GM21423 (cell line): ENCODE data around the gene ADGRV1.
"Not testable (repeated sequence)": the region's sequence is repeated elsewhere in the genome, so short reads cannot be mapped to it uniquely, and the experiment has no call there.

Source experiments
- ATAC-seq: cut with Tn5 transposase; IDR thresholded peaks from one replicate; pipeline ENCODE4 v1.9.1; 2021; ENCODE audit warnings: mild to moderate bottlenecking, moderate library complexity; ENCODE audit not compliant: unreplicated experiment

ADGRV1 gene

GRCh38 chr5:90595766-90596165 lies 37.2 kb downstream of the ADGRV1 start:
- not testable (repeated sequence) for ATAC-seq

- no peak for ATAC-seq
Measured at GRCh38 chr5:90598293-90598692, 39.7 kb downstream of the ADGRV1 start.

GRCh38 chr5:90600307-90600706 lies 41.7 kb downstream of the ADGRV1 start:
- not testable (repeated sequence) for ATAC-seq

GRCh38 chr5:90601468-90601867 lies 42.9 kb downstream of the ADGRV1 start:
- no peak for ATAC-seq

- ATAC-seq = peak; percentile 73
Measured at GRCh38 chr5:90602681-90603080, 44.1 kb downstream of the ADGRV1 start.

- no peak for ATAC-seq
Measured at GRCh38 chr5:90606539-90606938, 47.9 kb downstream of the ADGRV1 start.

- ATAC-seq = peak; percentile 95
Measured at GRCh38 chr5:90612919-90613318, 54.3 kb downstream of the ADGRV1 start.

- no peak for ATAC-seq
Measured at GRCh38 chr5:90613459-90613858, 54.9 kb downstream of the ADGRV1 start.

GRCh38 chr5:90613918-90614504 lies 55.4 kb downstream of the ADGRV1 start:
- ATAC-seq = no peak

- ATAC-seq = no peak
Measured at GRCh38 chr5:90615355-90615754, 56.8 kb downstream of the ADGRV1 start.

GRCh38 chr5:90618071-90618470 lies 59.5 kb downstream of the ADGRV1 start:
- no peak for ATAC-seq

GRCh38 chr5:90619762-90620161 lies 61.2 kb downstream of the ADGRV1 start:
- not testable (repeated sequence) for ATAC-seq

GRCh38 chr5:90621848-90622247 lies 63.3 kb downstream of the ADGRV1 start:
- ATAC-seq = no peak

- no peak for ATAC-seq
Measured at GRCh38 chr5:90626493-90626892, 67.9 kb downstream of the ADGRV1 start.

- ATAC-seq = no peak
Measured at GRCh38 chr5:90628492-90628891, 69.9 kb downstream of the ADGRV1 start.

GRCh38 chr5:90632791-90633190 lies 74.2 kb downstream of the ADGRV1 start:
- no peak for ATAC-seq

- no peak for ATAC-seq
Measured at GRCh38 chr5:90636948-90637347, 78.4 kb downstream of the ADGRV1 start.

GRCh38 chr5:90637731-90638130 lies 79.1 kb downstream of the ADGRV1 start:
- no peak for ATAC-seq

GRCh38 chr5:90638878-90639277 lies 80.3 kb downstream of the ADGRV1 start:
- no peak for ATAC-seq

- ATAC-seq = no peak
Measured at GRCh38 chr5:90640484-90641059, 82.0 kb downstream of the ADGRV1 start.

- no peak for ATAC-seq
Measured at GRCh38 chr5:90641528-90641927, 82.9 kb downstream of the ADGRV1 start.

GRCh38 chr5:90642706-90643229 lies 84.2 kb downstream of the ADGRV1 start:
- ATAC-seq = no peak

GRCh38 chr5:90644132-90644531 lies 85.5 kb downstream of the ADGRV1 start:
- no peak for ATAC-seq
